HG02840 (cell line): ENCODE data around the gene ASCC3.
"Not testable (repeated sequence)": the region's sequence is repeated elsewhere in the genome, so short reads cannot be mapped to it uniquely, and the experiment has no call there.

Source experiments
- ATAC-seq: cut with Tn5 transposase; IDR thresholded peaks from one replicate; pipeline ENCODE4 v1.9.1; 2021; ENCODE audit warnings: mild to moderate bottlenecking, moderate library complexity, moderate number of reproducible peaks; ENCODE audit not compliant: unreplicated experiment, low FRiP score

The ASCC3 gene

GRCh38 chr6:100890646-100891045 is 9.5 kb upstream of the ASCC3 start:
- ATAC-seq, result not testable (repeated sequence)

DNA sequence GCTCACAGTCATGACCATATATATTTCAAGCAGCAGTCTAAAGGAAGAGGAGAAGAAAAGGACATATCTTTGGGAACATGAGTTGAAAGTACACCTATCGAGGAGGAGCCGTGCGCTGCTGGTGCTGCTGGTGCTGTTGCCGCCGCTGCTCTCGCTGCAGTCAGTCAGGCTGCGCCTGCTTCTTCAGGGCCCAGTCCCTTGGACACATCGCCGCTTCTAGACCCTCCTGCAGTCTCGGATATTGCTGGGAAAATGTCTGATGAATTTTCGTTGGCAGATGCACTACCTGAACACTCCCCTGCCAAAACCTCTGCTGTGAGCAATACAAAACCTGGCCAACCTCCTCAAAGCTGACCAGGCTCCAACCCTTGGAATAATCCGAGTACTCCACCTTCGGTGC is 8.2 kb upstream of the ASCC3 start:
- ATAC-seq, result no peak

DNA sequence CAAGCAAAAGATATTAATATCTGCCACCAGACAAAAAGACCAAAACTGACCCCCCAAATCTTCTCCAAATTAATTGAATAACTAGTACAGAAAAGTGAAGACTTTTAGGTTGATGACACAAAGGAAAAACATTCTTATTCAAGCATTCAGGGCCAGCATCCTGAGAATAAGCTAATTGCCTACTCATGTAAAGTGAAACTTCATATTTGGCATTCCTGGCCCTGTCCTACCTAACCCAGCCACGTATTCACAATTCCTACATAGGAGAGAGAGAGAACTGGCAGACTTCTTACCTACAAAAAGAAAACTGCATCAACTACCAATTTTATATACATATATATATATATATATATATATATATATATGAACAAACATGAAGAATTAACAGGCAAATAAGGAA is 4.9 kb upstream of the ASCC3 start:
- ATAC-seq, result no peak

DNA sequence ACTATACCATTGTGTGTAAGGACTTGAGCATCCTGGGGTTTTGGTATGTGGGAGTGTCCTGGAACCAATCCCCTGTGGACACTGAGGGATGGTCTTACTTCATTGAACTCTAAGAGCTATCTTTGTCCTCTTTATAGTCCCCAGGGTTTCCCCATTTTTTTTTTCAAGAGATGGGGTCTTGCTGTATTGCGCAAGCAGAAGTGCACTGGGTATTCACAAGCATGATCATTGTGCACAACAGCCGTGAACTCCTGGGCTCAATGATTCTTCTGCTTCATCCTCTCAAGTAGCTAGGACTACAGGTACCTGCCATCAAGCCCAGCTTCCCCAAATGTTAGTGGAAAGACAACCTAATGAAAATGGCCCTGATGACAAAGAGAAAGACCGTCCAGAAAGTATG is 2.2 kb upstream of the ASCC3 start:
- no peak for ATAC-seq

- ATAC-seq, result no peak
Observed at GRCh38 chr6:100881707-100882040, 545 bp upstream of the ASCC3 start.

DNA sequence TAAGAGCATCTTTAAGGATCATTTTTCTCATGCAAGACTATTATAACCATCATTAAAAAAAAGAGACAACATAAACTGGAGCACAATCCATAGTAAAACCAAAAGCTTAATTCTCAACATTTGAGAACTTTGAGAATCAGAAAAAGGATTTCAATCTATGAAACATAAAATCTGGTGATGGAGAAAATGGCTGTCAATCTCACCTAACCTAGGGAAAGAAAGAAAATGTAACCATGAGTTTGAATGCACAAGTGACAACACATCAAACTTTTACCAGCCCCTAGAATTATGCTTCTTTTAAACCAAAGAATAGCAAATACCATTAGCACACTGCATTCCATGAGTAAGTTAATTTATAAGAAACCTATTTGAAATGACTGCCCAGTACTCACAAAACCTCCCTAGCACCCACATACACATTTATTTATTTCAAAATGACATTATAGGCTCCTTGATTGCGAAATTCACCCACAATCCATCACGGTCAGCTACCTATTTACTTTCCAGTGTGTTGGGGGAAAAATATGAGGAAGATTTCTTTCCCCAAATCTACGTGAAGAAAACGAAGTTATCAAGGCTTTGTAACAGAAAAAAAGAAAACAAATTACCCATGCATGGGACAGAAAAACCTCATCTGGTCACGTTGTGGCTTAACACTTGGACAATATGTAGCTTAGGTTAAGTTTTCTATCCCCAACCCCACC is 828 bp downstream of the ASCC3 start:
- no peak for ATAC-seq

DNA sequence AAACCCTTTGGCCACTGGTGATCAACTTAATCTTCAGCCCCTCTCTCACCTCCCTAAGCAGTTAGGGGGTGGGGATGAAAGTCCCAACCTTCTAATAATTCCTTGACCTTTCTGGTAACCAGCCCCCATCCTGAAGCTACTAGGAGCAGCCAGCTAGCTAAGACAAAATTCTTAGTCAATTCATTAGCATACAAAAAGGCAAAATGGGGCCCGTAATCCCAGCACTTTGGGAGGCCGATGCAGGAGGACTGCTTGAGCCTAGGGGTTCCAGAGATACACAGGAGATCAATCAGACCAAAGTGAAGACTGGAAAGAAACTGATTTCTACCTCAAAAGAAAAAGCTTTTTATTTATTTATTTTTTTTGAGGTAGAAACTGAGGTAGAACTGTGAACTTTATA is 1.8 kb downstream of the ASCC3 start:
- no peak for ATAC-seq

DNA sequence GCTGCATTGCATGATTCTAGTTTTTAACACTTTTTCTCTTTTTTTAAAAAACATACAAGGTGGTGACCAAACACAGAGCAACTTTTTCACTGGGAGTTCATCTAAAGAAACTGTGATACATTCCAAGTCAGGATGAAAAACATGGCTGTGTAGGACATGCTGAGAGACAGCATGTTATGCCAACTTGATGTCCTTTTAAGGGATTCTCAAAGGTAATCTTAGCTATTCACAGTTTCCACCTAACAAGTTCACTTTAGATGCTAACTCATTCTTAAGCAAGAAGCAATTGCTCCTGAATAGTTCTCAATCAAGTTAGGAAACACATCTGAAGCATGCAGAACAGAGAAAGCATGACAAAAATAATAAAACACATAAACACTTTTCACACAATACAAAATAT is 3.3 kb downstream of the ASCC3 start:
- ATAC-seq, result no peak

DNA sequence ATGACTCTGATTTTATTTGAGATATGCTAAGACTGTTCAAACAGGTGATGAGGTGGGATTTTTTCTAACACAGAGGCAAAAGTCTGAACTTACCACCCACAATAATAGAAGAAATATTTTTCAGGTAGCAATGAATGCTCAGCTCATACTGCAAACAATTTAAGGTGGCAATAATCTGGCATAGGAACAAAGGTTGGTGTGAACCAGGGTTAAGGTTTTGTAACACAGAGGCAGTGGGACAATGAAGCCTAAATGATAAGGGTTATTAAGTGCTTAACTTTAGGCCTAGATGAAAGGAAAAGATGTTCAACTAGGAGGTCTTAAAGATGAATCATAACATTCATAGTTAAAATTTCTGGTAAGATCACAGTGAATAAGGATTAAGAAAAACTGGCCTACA is 4.9 kb downstream of the ASCC3 start:
- ATAC-seq, result no peak

DNA sequence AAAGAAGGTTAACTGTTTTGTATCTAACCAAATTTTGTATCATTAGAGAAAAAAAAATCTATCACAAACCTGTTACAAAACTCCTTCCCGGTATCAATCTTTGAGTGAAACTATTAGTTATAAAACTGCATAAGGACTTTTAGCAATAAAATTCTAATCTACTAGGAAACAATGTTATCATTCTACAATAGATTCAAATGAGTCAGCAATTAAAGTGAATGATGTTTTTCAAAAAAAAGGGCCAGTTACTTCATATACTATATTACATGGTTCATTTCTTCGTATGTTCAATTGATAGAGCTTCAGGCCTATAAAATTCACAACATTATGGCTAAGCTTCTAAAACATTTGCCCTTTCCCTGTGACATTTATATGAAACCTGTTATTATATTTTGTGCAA is 15.6 kb downstream of the ASCC3 start:
- ATAC-seq, result no peak

- ATAC-seq, result no peak
Observed at GRCh38 chr6:100862063-100862462, 19.1 kb downstream of the ASCC3 start.

GRCh38 chr6:100856146-100856545 is 25.0 kb downstream of the ASCC3 start:
- no peak for ATAC-seq

DNA sequence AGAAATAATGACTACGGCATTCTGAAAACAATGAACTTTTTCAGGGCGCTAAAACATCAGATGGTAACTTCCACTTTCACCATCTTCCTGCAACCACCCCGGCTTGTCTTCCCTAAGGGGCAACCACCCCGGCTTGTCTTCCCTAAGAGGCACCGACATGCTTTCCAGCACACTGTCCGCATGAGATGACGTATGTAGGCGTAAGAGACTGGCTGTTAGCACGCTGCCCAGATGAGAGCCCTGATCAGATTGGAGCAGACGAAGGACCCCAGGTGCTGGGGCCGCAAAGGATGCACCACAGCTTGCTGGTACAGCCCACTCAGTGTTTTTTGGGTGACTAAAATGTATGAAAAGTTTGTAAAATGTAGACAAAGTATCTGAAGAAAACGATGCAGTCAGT is 29.3 kb downstream of the ASCC3 start:
- ATAC-seq, result no peak

GRCh38 chr6:100850174-100850573 is 31.0 kb downstream of the ASCC3 start:
- no peak for ATAC-seq

DNA sequence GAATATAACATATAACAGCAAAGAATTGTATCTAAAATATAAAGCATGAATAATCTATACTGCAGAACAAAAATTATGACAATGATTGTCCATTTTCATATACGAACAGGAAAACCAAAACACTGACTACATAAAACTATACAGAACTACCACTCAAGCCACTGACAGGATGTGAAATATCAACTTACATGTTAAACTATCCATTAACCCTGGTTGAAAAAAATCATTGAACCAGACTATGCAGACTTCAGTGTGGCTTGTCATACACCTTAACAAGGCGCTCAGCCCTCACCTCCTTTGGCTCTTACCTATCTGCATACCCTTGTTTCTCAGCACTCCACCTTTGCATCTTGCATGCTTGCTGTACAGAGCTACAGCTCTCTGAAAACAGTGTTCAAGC is 34.9 kb downstream of the ASCC3 start:
- ATAC-seq, result no peak

DNA sequence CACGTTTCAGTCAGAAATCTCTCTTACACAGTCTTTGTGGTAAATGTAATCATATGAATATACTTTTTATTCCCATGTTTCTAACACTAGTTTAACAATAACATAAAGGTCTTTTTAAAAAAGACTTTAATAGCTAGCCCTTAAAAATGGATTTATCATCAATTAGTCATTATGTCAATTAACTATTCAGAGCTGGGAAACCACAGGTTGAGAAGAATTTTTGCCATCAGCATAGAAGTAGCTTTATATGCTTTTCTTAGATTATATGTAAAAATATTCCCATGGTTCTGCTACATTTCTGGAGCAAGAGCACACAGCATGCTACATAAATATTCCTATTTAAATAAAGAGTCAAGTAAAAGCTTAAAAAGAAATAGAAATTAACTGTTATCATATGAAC is 35.5 kb downstream of the ASCC3 start:
- ATAC-seq, result no peak

GRCh38 chr6:100839419-100839818 is 41.7 kb downstream of the ASCC3 start:
- ATAC-seq, result no peak

DNA sequence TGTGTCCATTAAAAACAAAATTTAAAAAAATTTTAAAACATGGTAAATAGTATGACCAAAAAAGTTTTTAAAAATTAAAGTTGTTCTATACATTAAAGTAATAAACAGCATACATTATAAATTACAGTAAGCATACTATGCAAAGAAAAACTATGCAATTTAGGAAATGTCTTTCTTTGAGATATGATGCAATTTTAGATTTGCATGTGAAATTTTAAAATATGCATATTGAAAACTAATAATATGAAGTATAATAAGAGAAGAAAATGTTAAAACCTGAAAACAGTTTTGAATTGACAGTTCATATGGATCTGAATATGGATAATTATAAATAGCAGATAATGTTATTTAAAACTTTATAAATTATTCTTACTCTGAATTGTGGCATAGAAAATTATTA is 43.1 kb downstream of the ASCC3 start:
- no peak for ATAC-seq

DNA sequence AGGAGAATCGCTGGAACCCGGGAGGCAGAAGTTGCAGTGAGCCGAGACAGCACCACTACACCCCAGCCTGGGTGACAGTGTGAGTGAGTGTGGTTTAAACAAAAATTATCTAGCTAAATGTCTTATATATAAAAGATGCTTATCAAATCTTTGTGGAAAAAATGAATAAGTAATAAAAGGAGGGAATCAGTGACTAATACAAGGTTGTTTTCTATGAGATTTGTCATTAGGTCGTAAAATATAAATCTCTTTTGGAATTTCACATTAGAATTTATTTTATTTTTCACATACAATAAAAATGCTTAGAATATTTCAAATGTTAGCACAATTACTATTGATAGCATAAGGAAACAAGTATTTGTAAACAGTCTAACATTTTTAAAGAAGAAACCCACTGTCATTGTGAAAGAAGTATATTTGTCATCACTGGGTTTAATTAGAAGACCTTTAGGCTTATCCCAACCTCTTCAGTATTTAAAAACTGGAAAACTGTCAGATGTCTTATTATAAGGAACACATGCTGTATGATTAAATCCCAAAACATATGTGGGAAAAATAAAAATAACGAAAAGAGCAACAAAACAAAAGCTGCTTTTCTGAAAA is 47.1 kb downstream of the ASCC3 start:
- no peak for ATAC-seq

GRCh38 chr6:100829077-100829595 is 52.0 kb downstream of the ASCC3 start:
- not testable (repeated sequence) for ATAC-seq

DNA sequence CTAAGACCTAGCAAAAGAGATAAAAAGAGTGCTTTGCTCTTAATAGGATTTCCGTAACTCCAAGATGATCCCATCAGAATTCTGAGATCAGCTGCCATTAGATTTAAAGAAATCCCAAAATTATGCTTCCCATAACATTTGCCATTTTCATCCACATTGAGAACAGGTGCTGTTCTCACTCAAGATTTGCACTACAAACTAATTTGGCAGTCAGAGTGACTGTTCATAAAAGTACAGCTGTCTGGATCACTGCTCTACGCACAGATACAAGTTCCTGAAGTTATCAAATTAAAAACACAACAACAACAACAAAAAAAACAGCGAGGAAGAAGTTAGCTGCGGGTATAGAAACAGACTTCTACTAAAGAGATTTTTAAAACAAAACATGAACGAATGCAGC is 58.1 kb downstream of the ASCC3 start:
- no peak for ATAC-seq

DNA sequence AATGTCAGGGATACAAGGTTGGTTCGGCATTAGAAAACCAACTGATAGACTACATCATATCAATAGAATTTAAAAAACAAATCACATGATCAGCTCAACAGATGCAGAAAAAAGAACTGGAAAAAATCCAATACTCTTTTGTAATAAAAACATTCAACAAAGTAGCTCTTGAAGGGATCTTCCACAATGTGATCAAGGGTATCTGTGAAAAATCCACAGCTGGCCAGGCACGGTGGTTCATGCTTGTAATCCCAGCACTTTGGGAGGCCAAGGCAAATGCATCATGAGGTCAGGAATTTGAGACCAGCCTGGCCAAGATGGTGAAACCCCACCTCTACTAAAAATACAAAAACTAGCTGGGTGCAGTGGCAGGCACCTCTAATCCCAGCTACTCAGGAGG is 63.1 kb downstream of the ASCC3 start:
- no peak for ATAC-seq
